GM18499 (cell line): ENCODE measurements around the gene AP3D1.

Experiments
- ATAC-seq: cut with Tn5 transposase; IDR thresholded peaks from one replicate; pipeline ENCODE4 v1.9.1; 2021; ENCODE audit warnings: moderate number of reproducible peaks; ENCODE audit not compliant: insufficient read depth, unreplicated experiment

The AP3D1 gene

DNA sequence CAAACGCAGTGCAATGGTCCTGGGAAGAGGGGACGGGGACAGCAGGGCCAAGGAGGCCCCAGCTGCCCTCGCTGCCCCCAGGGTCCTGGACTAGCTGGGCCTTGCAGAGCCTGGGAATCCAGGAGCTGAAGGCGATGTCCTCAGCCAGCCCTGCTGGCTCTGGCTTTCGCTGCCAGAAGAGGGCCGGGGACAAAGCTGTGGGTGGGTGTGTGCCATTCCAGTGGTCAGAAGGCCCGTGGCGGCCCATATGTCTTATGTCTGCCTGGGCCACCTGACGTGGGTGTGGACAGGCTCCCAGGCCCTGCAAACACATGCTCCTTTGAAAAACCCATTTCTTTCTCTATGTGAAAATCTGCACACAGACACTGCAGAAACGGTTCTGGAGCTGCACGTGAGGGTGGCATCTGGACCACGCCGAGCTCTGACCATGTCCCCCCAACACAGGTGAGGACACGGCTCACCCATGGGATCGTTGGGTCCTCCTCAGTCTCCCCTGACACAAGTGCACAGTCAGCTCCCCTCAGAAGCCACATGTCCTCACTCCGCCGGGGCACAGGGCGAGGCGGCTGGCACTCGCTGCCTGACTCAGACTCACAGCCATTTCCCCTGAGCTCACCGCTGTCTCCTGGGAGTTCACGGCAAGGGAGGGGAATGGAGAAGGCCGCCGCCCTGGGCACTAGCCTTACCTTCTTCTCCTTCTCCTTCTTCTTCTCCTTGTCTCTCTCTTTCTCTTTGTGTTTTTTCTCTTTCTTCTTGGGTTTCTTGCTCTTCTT, 37.7 kb downstream of the AP3D1 start:
- ATAC-seq: no peak

DNA sequence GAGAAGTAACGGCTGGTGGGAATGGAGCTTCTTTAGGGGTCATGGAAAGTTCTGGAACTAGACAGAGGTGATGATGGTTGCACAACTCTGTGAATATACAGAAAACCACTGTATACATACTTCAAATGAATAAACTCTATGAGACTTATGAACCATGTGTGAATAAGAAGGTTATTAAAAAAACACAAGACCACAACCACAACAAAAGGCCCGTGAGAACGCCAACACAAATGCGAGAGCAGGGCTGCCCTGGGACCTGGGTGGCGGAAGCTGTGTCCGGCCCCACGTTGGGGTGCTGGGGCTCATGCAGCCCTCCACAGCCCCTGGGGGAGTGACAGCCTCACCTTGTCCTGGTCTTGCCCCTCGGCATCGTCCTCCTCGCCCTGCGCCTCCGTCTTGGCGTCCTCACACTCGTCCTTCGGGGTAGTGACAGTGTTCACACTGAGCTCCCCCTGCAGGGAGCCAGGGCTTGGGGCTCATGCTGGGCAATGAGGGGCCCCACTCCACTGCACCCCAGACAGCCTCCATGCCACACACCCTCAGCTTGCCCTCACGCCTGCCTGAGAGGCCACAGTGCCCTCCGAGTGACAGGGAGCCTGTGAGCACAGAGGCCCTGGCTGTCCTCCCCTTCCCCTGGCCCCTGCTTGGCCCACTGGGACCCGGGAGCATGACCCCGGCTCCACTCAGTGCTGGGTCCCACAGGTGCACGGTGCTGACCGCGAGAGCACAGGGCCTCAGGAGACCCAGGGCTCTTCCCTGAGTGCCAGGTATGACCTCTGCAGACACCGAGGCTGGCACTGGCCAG, 38.6 kb downstream of the AP3D1 start:
- ATAC-seq: no peak

DNA sequence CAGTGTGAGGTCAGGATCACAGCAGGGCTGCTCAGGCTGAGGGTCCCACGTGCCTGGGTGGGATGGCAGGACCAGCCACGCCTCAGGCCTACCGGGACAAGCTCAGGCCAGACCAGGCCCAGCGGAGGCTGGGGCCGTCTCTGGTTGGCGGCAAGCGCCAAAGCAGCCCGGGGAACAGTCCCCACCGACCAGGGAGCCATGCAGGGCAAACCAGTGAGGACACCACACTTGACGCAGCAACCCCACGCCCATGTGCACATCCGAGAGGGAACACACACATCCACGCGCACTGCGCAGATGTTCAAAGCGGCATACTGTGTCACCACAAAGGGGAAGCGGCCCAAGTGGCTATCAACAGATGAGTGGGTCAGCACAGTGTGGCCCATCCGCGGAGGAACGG, 39.5 kb downstream of the AP3D1 start:
- no peak for ATAC-seq

DNA sequence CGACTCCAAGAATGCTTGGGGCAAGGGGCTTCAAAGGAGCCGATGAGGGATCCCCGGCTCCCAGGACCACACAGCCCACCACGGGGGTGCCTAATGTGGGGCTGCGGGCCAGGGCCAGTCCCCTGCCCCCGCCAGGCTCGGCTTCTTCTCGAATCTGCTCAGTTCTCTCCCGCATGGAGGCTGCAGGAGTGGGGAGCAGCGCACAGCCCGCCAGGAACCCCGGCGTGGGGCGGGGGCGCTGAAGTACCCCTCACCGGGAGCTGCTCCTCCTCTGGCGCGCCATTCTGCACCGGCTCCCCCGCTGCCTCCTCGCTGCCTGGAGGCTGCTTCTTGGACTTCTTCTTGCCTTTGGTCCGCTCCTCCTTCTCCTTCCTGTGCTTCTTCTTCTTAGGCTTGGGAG, 39.9 kb downstream of the AP3D1 start:
- no peak for ATAC-seq

DNA sequence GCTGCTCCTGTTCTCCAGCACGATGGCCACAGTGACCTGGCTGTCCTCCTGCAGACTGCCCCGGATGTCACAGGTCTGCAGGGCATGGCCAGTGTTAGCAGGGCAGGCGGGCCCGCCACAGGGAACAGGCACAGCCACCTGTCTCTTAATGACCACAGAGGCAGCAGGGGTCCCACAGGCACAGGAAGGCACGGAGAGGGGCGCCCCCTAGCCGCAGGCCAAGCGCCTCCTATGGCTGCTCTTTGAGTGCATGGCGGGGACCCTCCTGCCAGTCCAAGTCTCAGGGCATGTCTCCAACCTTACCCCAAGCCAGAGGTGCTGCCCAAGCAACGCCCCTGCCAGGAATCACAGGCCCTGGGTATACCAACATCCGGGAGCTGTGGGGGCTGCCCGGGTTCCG, 40.5 kb downstream of the AP3D1 start:
- ATAC-seq: no peak

DNA sequence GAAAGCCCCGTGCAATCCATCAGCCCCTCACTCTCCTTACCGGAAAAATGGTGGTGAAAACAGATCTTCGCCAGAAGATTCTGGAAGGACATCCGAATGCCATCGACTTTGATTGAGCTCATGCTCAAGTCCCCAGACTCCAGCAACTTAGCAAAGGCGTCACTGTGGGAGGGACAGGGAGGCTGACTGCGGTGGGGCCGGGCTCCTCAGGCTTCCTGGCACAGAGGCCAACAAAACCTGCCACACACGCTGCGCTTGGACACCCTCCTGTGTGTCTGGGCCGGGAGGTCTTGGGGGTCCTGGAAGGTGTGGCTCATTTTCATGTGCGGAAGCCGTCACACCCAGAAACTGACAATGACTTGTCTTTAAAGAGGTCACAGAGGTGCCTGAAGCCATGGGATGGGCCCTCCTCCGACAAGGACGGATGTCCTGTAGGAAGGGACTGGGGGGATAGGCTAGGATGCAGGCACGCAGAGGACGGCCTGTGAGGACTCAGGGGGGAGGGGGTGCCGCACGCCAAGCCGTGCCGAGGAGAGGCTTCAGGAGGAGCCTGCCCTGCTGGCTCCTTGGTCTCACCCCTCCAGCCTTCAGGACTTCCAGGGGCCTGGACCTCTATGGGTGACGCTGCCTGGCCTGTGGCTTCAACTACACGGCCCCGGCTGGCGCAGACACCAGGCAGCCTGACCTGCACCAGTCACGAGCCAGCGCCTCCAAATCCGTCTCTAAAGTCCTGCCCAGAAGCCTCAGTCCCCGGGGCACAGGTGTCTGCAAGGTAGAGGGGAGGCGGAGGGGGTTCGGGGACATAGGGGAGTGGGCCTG, 42.1 kb downstream of the AP3D1 start:
- ATAC-seq: no peak

DNA sequence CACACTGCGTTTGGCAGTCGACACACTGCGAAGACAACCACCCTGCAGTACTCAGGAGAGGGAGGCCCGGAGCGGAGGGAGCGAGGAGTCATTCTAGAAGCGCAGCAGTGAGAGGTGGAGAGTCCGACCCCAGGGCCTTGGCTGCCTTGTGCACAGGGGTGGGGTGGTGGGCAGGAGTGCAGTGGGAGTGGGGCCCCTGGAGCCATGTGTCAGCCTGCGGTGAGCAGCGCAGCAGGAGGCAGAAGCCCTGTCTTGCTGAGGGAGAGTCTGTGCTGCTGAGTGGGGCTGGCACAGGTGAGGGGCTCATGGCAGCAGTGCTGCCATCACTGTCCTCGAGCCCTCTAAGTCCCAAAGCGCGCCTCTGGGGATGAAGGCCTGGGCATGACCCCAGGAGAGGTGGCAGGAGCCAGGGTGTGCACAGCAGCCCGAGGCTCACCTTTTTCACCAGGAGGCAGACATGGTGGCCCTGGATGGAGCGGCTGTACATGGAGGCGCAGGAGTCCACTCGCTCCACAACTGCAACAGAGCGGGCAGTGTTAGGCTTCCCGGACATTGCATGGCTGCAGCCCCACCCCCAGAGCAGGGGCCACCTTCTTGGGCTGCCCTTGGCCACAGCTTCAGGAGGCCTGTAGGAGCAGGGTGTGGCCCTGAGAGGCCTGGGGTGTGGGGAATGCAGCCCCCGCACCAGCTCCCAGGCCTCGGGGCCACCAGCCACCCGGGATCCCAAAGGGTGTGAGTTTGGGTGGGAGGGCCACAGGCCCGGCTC, 42.9 kb downstream of the AP3D1 start:
- ATAC-seq: no peak

DNA sequence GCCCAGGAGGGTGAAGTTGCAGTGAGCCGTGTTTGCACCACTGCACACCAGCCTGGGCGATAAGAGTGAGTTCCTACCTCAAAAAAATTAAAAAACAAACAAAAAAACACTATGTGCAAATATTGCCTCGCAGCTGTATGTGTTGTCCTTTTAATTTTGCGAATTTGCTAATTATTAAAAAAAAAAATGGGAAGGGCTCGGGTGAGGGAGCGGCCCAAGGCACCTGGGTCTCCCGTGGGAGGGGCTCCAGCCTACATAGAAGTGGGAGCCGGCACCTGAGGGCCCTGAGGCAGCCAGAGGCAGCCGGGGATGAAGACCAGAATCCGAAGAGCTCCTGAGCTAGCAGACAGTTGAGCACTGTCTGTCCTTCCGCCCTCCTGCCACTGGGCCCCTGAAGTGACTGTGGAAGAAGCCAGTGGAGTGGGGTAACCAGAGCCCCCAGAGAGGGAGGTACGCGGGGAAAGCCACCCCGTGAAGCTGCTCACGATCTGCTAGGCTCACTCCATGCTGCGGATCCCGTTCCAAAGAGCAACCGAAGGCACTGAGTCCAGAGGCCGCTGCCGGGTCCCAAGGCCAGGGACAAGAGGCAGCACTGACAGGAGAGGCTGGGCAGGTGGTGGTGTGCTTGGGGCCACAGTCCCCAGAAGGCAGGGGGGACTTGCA, 48.2 kb downstream of the AP3D1 start:
- ATAC-seq: no peak

DNA sequence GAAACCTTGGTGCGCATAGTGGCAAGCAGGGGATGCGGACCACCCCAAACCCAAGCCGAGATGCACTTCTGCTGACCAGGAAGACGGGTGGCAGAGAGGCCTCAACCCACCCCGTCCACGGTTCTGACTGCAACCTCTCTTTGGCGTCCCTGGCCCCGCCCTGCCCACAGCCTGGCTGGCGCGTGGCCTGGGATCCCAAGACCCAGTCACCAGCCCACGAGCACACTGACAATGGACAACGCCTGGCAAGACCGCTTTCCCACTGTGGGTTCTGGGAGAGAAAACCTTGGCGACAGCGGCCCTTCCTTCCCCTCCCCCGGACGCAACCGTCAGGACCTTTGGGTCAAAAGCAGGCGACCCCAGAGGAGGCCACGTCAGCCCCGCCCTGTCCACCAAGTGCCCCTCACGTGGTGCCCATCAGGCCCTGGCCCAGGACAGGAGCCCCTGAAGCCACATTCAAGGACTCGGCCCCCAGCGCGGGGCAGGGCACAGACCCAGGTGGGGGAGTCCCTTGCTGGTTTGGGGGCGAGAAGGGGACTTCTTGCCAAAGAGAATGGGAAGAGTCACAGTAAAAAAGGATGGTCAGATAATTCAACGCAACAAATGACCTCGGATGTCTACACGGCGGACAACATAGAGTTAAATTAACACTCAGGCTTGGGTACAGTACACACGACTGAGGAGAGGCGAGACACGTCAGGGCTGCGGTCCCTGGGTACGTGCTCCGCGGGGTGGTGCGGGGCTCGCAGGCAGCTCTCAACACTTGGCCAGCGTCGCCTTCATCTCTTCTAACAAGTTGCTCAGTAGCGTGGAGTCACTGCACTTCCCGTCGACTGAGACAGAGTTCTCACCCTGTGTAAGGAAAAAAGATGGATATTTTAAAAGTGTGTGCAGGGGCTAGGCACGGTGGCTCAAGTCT, 49.7 kb downstream of the AP3D1 start:
- no peak for ATAC-seq

DNA sequence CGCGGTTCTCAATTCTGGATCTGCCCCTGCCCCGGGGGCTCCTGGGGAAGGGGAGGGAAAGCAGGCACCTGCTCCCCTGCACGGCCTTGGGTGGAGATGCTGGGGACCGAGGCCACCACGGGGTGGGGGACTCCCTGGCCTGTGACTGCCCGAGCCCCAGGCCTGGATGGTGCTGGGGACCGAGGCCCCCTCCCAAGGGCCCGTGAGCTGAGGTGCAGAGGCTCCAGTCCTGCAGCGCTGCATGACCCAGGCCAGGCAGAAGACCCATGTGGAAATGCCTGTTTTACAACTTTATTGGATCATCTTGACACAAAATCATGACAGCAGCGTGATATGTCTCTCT, 50.7 kb downstream of the AP3D1 start:
- no peak for ATAC-seq

DNA sequence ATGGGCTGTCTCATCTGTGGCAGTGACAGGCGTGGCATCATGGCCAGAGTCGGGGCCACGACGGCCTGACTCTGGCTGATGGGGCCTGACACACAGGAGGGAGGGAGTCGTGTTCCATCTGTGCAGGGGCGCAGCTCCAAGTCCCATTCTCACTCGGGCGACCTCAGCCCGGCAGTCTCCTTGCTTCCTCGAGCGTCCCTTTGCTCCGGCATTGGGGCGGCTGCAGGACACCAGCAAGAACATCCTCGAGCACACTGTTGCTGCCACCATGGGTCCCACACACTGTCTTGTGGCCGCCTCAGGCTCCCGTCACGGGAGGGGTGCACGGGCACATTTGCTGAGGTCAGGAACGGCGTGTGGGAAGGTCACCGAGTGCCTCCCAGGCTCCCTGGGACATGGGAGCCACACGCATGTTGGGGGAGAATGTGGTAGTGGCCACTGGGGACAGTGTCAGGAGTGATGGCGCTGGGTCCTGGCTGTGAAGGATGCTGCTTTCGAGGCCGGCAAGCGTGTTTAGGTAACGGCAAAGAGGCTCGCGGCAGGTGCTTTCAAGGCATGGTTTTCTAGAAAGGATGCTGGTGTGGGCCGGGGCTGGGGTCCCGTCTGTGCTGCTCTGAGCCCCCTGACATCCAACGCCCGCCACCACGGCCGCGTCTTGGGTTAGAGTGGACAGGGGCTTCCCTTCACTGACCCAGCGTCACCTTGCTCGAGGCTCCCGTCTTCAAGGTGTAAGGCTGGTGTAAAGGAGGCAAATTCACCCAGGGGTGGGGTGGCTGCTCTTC, 51.2 kb downstream of the AP3D1 start:
- ATAC-seq: no peak

DNA sequence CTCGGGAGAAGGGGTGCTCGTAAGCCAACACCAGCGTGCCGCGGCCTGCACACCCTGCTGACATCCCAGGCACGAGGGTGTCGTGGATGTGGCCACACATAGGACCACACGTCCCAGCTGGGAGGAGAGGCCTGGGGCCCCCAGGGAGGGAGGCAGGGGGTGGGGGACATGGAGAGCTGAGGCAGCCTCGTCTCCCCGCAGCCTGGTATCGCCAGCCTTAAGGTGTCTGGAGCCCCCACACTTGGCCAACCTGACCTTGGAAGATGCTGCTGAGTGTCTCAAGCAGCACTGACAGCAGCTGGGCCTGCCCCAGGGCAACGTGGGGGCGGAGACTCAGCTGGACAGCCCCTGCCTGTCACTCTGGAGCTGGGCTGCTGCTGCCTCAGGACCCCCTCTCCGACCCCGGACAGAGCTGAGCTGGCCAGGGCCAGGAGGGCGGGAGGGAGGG, 52.3 kb downstream of the AP3D1 start:
- no peak for ATAC-seq

DNA sequence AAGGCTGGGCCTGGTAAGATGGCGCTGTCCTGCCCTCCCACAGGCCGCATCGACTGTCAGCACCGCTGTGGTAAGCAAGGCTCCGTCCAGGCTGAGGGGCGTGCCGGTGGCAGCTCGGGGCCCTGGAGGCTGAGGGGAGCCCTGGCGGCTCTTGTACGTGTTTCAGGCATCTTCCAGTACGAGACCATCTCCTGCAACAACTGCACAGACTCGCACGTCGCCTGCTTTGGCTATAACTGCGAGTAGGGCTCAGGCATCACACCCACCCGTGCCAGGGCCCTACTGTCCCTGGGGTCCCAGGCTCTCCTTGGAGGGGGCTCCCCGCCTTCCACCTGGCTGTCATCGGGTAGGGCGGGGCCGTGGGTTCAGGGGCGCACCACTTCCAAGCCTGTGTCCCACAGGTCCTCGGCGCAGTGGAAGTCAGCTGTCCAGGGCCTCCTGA, 53.5 kb downstream of the AP3D1 start:
- no peak for ATAC-seq

DNA sequence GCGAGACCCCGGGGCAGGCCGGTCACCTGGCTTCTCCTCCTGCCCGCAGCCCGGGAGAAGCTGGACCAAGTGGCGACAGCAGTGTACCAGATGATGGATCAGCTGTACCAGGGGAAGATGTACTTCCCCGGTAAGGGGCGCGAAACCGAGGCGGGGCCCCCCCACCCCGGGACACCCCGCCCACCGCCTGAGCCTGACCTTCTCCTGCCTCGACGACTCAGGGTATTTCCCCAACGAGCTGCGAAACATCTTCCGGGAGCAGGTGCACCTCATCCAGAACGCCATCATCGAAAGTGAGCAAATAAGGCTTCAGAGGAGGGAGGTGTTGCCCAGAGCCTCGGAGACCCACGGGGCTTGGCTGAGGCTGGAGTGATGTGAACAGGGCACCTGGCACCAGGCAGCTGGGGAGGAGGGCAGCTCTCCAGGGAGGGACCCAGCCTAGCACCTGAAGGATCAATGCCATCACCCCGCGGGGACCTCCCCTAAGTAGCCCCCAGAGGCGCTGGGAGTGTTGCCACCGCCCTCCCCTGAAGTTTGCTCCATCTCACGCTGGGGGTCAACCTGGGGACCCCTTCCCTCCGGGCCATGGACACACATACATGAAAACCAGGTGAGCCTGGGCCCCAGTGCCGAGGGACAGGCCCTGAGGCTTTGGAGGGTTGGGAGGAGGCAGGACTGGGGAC, 54.0 kb downstream of the AP3D1 start:
- no peak for ATAC-seq

DNA sequence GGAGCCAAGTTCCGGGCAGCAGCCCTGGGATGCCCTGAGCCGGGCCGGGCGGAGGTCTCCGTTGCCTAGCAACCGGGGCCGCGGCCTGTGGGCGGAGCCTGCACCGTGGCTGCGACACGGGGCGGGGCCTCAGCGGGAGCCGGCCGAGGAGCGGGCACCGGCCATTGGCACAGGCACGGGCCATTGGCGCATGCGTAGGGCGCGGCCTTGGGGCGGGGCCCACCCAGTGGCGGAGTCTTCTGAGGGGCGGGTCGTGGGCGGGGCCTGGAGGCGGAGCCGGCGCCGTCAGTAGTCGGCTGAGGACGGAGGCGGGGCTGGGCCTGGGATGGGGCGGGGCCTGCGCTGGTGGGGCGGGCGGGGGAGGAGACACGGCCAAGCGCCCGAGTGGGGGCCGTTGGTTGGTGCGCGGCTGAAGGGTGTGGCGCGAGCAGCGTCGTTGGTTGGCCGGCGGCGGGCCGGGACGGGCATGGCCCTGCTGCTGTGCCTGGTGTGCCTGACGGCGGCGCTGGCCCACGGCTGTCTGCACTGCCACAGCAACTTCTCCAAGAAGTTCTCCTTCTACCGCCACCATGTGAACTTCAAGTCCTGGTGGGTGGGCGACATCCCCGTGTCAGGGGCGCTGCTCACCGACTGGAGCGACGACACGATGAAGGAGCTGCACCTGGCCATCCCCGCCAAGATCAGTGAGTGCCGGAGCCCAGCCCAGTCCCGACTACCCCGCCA, 54.7 kb downstream of the AP3D1 start, which contains the start of gene IZUMO4:
IZUMO4 (plus strand) TSS at position 436 of the 723 bp plus-strand sequence; CDS start at position 467, 31 bp downstream.
- ATAC-seq: peak; percentile 39

DNA sequence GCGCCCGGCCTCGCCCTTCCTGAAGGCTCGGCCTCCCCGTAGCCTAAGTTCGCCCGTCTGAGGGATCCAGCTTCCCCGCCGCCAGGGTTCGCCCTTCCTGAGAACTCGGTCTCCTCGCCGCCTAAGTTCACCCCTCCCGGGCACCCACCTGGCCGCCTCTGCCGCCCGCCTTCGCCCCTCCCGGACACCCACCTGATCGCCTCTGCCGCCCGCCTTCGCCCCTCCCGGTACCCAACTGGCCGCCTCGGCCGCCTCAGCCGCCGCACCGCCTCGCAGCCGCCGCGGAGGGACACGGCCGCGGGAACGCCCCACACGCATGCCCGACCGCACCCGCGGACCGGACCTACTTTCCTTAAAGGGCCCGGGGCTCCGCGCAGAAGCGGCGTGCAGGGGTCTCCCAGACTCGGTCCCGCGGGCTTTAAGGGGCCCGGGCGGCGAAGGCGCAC, 55.3 kb downstream of the AP3D1 start, which contains the start of gene MOB3A:
MOB3A (minus strand) TSS at position 293 of the 446 bp plus-strand sequence. CDS start 17,766 bp downstream, outside the sequence.
- peak; percentile 22 for ATAC-seq
